Glomerular visceral epithelial cell (primary cell): ENCODE measurements around the gene CEPT1.
A peak's percentile ranks its signal among the peaks of the same experiment; 100 is the strongest.

ENCODE experiments used
- DNase-seq: peaks from one replicate; pipeline ENCODE4 v3.0.0-alpha.2; 2016; ENCODE audit errors: extremely low spot score

Gene CEPT1

DNA sequence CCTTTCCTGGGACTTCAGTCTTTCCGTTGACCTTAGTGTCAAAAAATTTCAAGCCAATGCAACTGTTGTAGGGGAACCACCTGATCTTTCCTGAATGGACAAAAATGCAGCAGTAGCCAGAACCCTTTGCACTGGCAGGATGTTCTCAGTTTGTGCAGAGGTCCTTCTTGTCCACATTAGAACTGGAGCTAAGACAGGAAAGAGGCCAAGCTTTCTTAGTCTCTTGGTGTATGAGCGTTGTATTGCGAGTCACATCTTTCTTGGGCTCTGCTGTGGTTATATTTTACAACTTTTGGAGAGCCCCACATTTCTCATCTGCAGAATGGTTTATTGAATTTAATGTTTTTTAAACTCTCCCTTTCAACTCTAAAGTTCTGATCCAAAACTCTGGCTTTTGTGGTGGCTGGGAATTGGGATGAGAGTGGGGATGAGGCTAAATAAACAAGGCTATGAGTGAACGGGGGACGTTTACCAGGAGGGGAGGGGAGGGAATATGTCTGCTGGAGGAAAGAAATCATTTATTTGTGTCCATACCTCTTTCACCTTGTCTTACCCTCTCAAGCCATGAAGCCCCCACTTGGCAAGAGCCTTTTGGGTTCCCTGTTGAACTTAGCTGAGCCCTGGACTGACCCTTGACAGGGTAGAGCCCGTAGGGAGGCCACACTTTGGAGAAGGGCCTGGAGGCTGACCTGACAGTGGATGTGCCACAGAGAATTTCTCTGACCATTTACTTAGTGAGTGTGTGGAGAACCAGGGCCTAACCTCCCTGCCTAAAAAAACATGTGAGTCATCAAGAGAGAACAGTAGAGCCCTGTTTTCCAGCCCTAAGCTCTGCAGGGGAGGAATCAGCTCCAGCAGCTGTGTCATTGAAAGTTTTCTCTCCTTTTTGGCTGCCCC is 88.1 kb downstream of the CEPT1 start:
- DNase-seq = peak; percentile 70

DNA sequence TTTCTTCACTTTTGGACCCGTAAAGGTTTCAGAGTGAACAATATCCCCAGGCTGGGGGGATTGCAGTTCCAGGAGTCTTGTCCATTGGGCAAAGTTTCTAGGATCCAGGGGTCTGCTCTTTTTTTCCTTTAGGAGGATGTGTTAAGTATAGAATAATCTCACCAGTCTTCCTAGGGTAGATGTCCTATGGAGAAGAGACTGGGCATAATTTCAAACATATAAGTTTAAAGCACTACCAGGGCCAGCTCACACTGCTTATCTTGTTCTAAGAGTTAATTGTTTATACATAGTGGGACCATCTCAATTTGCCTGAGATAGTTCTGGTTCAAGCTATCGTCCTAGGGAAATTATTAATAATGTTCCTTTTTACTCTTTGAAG is 88.7 kb downstream of the CEPT1 start:
- DNase-seq = no peak

DNA sequence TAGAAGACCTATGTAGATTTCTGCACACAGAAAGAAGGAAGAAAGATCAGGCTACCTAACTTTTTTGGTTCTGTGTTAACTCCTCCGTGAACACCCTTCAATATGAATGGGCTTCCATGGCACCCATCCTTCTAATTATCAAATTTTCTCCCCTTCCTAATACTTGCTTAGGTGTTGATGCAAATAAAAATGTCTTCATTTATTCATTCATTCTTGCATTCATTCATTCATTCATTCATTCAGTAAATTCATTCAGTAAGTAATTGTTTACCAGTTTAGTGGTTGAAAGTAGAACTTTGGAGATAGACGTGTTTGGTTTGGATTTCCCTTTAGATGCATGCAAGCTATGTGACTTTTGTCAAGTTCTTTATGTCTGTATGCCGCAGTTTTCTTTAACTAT is 92.1 kb downstream of the CEPT1 start:
- DNase-seq = no peak

DNA sequence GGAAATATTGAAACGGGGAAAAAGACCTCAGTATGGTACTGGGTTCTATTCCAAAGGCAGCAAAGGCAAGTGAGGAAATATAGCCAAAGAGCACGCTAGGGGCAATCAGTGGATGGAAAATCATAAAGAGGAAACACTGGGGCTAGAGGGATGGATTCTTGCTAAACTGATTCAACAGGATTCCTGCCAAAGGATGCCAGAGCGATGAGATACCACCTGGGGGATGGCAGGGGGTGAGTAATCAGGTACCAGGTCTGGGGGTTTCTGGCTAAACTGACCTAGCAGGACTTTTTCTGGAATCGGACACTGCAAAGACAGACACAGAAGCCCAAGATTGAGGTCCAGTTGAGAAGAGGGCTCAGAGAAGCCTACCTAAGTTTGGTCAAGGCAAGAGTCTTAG is 94.2 kb downstream of the CEPT1 start:
- peak; percentile 20 for DNase-seq
